ENCODE measurements around the gene PPIL6.

DNA sequence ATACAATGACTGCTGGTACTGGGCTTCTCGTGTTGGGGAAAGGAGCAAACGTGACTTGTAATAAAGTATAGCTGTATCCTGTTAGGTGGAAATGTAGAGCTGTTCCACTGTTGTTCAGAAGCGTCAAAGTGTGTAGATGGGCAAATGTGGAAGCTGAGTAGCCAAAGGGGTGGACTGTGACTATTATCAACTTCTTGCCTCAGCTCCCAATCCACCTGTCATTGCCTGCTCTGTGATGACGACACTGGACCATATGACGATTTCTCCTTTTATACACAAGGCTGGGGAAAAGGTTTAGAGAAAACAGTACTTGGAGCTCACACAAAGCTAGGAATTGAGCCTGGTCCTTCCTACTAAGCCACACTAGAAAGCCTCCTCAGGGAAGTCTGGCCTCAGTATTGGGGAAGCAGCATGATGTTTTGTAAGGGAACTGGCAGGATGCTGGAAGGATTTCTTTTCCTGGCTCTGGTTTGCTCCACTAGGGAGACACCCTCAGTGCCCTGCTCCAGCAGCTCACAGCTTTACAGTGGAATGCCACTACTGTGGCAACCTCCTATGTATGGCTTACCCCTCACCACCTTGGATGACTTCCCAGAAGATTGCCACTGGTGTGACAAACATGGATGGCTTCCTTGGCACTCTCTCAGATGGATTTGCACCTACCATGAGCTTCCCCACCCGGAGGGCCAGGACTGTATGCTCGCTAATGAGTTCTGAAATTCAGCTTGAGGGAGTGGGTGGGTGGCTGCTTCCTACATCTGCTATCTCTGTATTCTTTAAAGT lies 78.1 kb downstream of the PPIL6 start:
- TF ChIP-seq, protein P1, sequence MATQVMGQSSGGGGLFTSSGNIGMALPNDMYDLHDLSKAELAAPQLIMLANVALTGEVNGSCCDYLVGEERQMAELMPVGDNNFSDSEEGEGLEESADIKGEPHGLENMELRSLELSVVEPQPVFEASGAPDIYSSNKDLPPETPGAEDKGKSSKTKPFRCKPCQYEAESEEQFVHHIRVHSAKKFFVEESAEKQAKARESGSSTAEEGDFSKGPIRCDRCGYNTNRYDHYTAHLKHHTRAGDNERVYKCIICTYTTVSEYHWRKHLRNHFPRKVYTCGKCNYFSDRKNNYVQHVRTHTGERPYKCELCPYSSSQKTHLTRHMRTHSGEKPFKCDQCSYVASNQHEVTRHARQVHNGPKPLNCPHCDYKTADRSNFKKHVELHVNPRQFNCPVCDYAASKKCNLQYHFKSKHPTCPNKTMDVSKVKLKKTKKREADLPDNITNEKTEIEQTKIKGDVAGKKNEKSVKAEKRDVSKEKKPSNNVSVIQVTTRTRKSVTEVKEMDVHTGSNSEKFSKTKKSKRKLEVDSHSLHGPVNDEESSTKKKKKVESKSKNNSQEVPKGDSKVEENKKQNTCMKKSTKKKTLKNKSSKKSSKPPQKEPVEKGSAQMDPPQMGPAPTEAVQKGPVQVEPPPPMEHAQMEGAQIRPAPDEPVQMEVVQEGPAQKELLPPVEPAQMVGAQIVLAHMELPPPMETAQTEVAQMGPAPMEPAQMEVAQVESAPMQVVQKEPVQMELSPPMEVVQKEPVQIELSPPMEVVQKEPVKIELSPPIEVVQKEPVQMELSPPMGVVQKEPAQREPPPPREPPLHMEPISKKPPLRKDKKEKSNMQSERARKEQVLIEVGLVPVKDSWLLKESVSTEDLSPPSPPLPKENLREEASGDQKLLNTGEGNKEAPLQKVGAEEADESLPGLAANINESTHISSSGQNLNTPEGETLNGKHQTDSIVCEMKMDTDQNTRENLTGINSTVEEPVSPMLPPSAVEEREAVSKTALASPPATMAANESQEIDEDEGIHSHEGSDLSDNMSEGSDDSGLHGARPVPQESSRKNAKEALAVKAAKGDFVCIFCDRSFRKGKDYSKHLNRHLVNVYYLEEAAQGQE (IDR thresholded peaks at IDR 0.05; ENCODE audit: insufficient read depth in 1 of 2, low read depth in 2 of 2, low read length in 2 of 2) = no peak
- no peak for TF ChIP-seq POLR2AphosphoS5 (IDR thresholded peaks at IDR 0.05; ENCODE audit: low read depth, low read length)
